GM21360 (cell line): Measurements from ENCODE around the gene EPHB1.
A peak's percentile ranks its signal among the peaks of the same experiment; 100 is the strongest.
"Not testable (repeated sequence)": the region's sequence is repeated elsewhere in the genome, so short reads cannot be mapped to it uniquely, and the experiment has no call there.

Experiments used
- ATAC-seq: cut with Tn5 transposase; IDR thresholded peaks from one replicate; pipeline ENCODE4 v1.9.1; 2021; ENCODE audit warnings: mild to moderate bottlenecking, moderate library complexity; ENCODE audit not compliant: unreplicated experiment

EPHB1 gene

GRCh38 chr3:134775831-134776230 lies 19.2 kb upstream of the EPHB1 start:
- ATAC-seq: no peak

- no peak for ATAC-seq
Measured at GRCh38 chr3:134776518-134776917, 18.5 kb upstream of the EPHB1 start.

DNA sequence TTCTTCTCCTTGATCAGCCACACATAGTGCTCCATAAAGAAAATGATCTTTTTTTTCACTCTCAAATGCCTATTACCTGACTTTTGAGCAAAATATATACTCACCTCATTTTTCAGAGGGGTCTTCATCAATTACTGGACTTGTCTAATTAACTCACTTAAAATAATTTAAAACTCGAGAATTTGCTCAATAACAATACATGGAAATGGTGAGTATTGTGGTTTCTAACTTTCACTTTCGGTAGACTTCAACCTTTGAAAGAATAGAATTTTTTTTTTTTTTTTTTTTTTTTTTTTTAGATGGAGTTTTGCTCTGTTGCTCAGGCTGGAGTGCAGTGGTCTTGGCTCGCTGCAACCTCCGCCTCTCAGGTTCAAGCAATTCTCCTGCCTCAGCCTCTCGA lies 17.7 kb upstream of the EPHB1 start:
- ATAC-seq: no peak

GRCh38 chr3:134788283-134788682 lies 6.8 kb upstream of the EPHB1 start:
- not testable (repeated sequence) for ATAC-seq

- ATAC-seq: no peak
Measured at GRCh38 chr3:134790065-134790464, 5.0 kb upstream of the EPHB1 start.

DNA sequence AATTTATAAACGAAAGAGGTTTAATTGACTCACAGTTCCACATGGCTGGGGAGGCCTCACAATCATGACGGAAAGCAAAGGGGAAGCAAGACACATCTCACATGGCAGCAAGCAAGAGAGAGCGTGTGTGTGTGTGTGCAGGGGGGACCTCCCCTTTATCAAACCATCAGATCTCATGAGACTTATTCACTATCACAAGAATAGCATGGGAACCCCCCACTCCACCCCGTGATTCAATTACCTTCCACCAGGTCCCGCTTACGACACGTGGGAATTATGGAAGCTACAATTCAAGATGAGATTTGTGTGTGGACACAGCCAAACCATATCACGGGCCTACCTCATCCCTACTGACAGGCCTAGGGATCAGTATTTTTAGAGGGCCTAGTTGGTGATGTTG lies 3.1 kb upstream of the EPHB1 start:
- no peak for ATAC-seq

DNA sequence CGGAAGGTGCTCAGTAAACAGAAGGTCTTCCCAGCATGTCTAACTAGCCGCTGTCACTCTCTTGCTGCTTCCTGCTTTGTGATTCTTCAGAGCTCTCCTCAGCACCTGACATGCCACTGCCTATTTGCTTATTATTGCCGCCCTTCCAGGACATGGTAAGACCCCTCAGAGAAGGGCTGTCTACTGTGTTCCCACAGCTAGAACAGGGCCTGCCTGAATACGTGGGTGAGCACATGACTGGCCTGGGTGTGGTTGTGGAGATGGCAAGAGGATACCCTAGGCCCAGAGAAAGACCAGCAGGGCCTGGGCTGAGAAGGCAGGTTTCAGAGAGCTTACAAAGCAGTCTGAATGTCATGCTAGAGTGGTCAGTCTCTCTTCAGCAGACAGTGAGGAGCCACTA lies 2.4 kb upstream of the EPHB1 start:
- ATAC-seq: no peak

GRCh38 chr3:134793562-134793961 lies 1.5 kb upstream of the EPHB1 start:
- ATAC-seq: no peak

GRCh38 chr3:134794323-134794722 lies 737 bp upstream of the EPHB1 start:
- no peak for ATAC-seq

DNA sequence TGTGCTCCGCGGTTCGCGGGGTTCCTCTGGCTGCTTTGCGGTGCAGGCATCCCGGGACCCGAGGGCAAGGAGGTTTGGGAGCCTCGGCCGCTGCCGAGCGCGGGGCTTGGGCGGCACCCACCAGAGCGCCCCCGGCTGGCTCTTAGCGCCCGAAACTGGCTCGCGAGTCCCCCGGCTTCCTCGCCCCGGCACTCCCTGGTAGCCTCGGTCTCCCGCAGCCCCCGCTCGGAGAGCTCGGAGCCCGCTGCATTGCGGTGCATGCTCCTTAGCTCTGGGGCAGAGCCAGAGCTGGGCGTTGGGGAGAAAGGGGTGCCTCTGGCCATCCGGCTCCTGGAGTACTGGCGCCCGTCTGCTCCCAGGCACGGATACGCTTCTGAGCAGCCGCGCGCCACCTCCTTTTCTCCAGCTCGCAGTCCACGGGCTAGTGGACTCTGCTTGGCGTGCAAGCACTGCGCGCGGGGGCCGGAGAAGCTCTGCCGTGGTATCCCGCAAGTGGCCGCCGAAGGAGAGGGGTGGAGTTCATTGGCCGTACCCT lies 753 bp downstream of the EPHB1 start:
- ATAC-seq: no peak

- no peak for ATAC-seq
Measured at GRCh38 chr3:134796281-134797056, 1.4 kb downstream of the EPHB1 start.

DNA sequence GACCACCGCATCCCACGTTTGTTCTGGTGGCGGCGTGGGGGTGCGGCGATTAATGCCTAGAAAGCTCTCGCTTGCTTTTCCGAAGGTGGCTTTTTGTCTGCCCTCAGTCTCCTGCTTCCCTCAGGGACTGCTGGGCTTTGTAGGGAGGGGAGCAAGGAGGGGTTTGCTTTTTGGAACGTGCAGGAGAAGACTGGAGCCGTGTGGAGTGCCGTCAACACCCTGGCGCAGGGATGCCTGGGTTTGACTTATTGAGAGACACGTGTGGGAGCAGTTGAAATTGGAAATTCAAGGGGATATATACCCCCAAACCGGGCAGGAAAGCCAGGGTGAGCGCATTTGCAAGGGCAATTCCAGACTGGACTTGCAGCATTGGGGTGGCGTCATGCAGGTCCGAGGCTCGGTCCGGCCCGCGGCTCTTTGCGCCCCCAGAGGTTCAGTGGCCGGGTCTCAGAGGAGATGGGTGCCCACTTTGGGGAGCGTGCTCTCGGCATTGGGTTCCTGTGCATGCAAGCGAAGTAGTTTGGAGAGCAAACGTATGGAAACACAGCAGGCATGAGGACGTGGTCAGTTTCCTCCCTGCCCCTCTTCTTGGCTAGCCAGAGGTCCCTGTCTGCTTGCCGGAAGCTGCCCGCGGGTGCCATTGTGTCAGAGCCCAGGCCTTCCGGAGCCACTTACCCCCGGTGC lies 2.1 kb downstream of the EPHB1 start:
- no peak for ATAC-seq

DNA sequence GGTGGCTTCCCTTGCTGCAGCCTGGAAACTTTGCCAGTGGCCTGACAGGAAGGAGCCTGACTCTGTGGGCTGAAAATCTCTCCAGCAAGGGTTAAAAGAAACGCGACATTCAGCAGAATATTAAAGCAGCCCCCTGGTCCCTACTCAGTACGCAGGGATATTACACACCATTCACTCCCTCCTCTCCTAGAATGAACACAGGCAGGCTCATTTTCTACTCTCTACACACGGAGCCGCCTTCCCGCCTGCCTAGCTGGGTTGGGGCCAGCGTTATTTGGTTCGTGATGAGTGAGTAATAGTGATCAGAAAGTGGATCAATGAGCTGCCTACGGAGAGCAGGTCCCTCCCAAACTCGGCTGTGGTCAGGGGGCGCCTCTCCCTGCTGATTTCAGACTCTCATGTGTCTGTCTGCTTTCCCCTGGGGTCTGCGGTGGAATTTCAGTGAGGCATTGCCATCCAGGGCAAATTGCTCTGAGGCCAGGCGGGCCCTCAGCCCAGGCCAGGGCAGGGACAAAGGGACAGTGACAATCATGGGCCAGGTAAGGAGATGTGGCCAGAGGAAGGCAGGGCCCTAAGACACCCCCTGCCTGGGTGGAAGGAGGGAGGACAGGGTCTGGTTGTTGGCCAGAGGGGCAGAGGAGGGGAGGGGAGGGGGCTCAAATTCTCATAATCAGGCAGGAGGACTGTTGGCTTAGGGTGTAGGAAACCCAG lies 2.8 kb downstream of the EPHB1 start:
- no peak for ATAC-seq

DNA sequence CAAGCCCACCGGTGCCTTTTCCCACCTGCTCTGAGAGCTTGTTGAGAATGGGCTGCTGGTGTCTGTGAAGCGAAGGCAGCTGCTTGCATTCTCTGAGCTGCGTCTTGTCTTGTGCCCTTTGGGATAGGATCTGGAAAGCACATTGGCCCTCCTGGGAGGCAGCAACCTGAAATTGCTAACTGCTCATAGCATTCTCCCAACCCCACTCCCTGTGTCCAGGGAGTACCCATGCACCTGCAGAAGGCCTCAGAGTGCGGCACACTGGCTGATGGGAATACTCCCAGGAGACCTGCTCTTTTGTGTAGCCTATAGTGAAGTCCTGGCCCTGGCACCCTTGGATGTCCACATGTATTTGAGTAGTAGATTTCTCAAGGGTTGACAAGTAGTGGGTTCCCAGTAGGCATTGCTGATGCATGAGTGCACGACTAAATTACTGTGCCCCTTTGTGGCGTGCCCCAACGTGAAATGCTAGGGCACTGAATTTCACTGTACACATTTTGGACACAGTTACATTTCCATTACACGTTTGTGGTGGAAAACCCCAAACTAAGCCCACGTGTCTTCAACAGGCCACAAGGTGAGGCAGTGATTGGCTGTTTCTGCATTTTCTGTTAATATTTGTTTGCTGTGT lies 3.7 kb downstream of the EPHB1 start:
- no peak for ATAC-seq

- no peak for ATAC-seq
Measured at GRCh38 chr3:134799393-134799792, 4.3 kb downstream of the EPHB1 start.

DNA sequence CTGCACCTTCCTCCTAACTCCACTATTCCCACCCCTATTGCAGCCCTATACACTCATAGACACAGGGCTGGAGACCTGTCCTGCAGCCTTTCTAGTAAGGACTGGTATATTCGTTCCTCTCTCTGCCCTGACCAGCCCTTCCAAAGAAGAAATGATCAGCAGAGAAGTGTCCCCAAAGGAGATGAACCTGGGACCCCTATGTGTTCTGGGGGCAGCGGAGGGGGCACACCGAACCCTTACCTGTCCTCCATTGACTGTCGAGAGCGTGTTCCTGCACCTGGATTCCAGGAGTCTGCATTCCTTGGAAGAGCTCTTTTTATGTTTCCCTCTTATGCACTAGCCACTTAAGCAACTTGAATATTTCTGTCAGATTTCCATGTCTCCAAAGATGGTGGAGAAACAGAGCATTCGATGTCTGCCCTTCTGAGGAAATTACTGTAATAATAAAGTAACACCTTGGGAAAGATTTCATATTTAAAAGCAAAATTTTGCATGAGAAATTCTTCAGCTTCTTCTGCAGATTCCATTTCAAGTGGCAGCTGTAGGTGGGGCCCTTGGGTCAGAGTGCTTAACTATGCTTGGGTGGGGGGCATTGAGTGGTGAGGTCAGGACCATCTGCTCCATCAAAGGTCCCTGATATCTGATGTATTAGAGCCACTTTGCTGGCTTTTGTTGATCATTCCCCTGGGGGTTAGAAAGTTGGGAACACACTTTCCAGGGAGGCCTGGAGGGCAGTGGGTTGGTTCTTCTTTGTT lies 6.3 kb downstream of the EPHB1 start:
- no peak for ATAC-seq

- no peak for ATAC-seq
Measured at GRCh38 chr3:134802428-134803050, 7.5 kb downstream of the EPHB1 start.

- ATAC-seq: peak; percentile 62
Measured at GRCh38 chr3:134803051-134803505, 8.0 kb downstream of the EPHB1 start.

- no peak for ATAC-seq
Measured at GRCh38 chr3:134803652-134804051, 8.6 kb downstream of the EPHB1 start.
